GM13976 (cell line): ENCODE data around the gene TM9SF4.

ENCODE experiments used
- DNase-seq: peaks from one replicate; pipeline ENCODE4 v3.0.0; 2012; ENCODE audit warnings: low spot score
- CTCF ChIP-seq: IDR thresholded peaks from 2 replicates; pipeline ENCODE4 v1.5.1; 2012; ENCODE audit warnings: borderline replicate concordance, mild to moderate bottlenecking; ENCODE audit not compliant: insufficient read depth; ENCODE audit errors: extremely low read depth, missing control alignments, control extremely low read depth
- in situ Hi-C: fragments of 300-500 bp; cut with MboI; formaldehyde crosslinking; loops from one replicate; pipeline ENCODE4 v1.12.0; 2022; ENCODE audit warnings: low sequenced_read_pairs, mixed read lengths, inconsistent platforms; ENCODE audit not compliant: unreplicated experiment

TM9SF4 gene

DNA sequence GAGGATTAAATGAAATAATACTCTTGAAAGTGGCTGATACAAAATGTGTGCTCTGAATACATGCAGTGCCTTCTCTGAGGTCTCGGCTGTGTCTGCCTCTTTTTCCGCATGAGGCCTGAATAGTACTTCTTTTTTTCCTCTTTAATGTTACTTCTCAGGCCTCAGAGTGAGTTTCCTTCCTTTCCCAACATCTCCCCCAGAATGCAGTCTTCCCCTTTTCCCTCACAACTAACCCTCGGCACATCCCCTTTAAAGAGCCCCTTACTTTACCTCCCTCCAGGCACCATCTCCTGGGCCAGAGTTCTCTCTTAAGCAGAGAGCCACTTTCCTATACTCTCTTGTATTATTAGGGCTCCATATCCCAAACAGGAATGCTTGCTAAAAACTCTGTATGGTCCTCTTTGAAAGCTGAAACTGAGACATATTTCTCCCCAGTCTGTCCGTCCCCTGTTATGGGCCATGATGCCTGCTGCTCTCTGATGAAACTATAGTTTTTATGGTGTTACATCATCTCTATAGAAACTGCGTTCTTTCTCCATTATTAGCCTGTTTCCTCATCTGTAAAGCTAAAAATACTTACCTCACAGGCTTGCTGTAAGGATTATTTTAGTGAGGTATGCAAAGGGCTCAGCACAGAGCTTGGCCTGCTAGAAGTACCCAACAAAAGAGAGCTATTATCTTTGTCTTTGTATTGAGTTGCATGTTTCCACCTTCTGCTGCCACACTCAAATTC lies 95.8 kb downstream of the TM9SF4 start:
- in situ Hi-C loops, result no loop called here
- TF ChIP-seq CTCF, result no peak
- DNase-seq, result peak; percentile 43

DNA sequence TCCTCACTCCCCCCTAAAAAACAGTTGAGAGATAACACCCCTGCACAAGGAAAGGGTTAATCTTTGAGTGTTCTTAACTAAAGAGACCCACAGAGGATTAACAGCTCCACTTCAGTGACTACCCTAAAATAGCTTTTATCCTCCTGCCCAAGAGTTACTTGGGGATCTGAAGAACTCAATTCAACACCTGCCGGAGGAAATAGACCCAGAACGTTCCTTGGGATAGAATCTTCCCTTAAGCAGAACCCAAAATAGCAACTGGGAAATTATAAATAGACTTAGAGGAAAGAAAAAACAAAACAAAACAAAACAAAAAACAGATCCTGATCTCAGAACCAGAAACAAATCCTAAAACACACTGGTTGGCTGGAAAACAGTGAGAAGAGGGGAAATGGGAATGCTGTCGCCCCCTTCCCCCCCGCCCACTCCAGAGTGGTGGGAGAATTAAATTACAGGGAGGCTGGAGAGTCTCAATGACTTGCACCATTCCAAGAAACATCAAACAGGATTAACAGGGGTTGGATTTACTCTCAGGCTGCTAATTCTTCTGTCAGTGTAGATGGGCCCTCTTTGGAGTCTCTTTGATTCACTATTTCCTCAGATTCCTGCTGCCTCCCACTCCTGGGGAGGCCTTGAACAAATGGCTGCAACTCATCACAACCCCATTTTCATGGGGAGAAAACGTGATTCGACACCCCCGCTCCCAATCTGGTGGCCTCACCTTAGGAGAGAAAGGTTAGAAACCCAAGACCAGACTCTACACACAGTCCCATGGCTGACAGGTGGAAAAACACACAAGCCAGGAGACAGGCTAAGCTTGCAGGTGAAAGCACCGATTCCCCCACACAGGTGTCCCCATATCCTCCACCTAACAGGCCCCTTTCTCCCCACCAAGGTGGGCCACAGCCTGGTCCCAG lies 96.6 kb downstream of the TM9SF4 start:
- in situ Hi-C loops, result no loop called here
- DNase-seq, result no peak
- TF ChIP-seq CTCF, result no peak

DNA sequence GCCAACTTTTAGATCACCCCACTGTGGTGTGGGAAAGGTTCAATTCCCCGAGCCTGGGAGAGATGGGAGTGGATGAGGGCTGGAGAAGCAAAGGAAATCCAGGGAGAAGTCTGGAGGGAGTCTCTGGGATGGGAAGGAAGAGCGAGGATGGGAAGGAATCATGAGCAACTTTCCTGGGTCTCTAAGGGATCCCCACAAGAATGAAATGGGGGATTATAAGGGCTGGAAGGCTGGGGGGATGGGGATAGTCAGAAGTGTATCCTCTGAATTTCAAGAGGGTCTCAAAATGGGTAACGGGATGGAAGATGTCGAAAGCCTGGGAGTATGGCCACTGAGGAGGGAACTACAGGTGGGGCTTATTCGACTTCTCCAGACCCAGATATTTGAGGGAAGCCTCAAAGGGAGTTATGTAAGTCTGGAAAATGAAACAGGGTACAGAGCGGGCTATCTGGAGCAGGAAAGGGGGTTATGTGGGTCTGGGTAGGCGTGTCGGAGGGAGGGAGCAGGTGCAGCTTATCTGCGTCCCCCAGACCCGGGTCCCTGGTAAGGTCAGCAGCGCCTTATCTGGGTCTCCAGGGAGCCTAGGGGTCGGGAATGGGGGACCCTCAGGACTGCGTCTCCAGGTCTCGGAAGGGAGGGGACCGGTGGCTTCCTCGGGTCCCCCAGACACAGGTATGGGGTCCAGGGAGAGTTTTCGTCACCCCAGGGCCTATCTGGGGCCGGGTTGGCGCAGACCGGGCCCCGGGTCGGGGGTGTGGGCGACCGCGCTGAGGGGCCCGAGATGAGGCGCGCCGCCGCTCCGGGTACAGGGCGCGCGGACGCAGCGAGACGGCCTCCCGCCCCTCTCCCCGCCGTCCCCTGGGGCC lies 97.5 kb downstream of the TM9SF4 start:
- no peak for DNase-seq
- in situ Hi-C loops, result no loop called here

GRCh38 chr20:32207626-32208498 lies 98.3 kb downstream of the TM9SF4 start, which contains the start of the genes PLAGL2 and POFUT1:
PLAGL2 (minus strand) TSS chr20:32207743; CDS start chr20:32202178, 5,565 bp downstream.
POFUT1 (plus strand) TSS chr20:32207880; CDS start chr20:32207942, 62 bp downstream.
- peak; percentile 8 for TF ChIP-seq CTCF
- in situ Hi-C loops, result no loop called here
- peak; percentile 100 for DNase-seq

More for the DNA sequence above, 97.5 kb downstream of the TM9SF4 start:
- no peak for TF ChIP-seq CTCF

- DNase-seq, result no peak
- in situ Hi-C loops, result no loop called here
- TF ChIP-seq CTCF, result no peak
Observed at GRCh38 chr20:32208499-32209154, 99.1 kb downstream of the TM9SF4 start.
